Stimulated activated CD4-positive, alpha-beta T cell treated with anti-CD3 and anti-CD28 coated beads, TNF-alpha, amount 100 ng/mL, for 48 hours (primary cell): ENCODE data around the gene DNM3.

ENCODE experiments used
- DNase-seq, 3 donors: peaks; one replicate each; pipeline ENCODE4 v3.0.0-alpha.2; 2020; ENCODE audit warnings: low read depth in 3 of 3

DNM3 gene

GRCh38 chr1:172238158-172238557 is 396.9 kb downstream of the DNM3 start:
- no peak for DNase-seq

- no peak for DNase-seq
Measured at GRCh38 chr1:172238965-172239364, 397.7 kb downstream of the DNM3 start.

- DNase-seq: no peak
Measured at GRCh38 chr1:172239901-172240300, 398.6 kb downstream of the DNM3 start.

GRCh38 chr1:172241540-172241939 is 400.2 kb downstream of the DNM3 start:
- DNase-seq: no peak

GRCh38 chr1:172244865-172245264 is 403.6 kb downstream of the DNM3 start:
- no peak for DNase-seq

GRCh38 chr1:172245788-172246187 is 404.5 kb downstream of the DNM3 start:
- DNase-seq: no peak

- no peak for DNase-seq
Measured at GRCh38 chr1:172246521-172247390, 405.5 kb downstream of the DNM3 start.

GRCh38 chr1:172251486-172251885 is 410.2 kb downstream of the DNM3 start:
- no peak for DNase-seq

GRCh38 chr1:172252321-172252720 is 411.0 kb downstream of the DNM3 start:
- DNase-seq: no peak

- DNase-seq: no peak
Measured at GRCh38 chr1:172252958-172253357, 411.7 kb downstream of the DNM3 start.

- DNase-seq: no peak
Measured at GRCh38 chr1:172254521-172255222, 413.4 kb downstream of the DNM3 start.

- DNase-seq: no peak
Measured at GRCh38 chr1:172255223-172255560, 413.9 kb downstream of the DNM3 start.

GRCh38 chr1:172265905-172266304 is 424.6 kb downstream of the DNM3 start:
- DNase-seq: no peak

GRCh38 chr1:172266528-172267174 is 425.4 kb downstream of the DNM3 start:
- peak; percentile 22 to 47 (median 40) for DNase-seq

- DNase-seq: no peak
Measured at GRCh38 chr1:172268237-172268636, 426.9 kb downstream of the DNM3 start.

- DNase-seq: no peak
Measured at GRCh38 chr1:172269084-172269483, 427.8 kb downstream of the DNM3 start.

- no peak for DNase-seq
Measured at GRCh38 chr1:172269644-172270043, 428.3 kb downstream of the DNM3 start.

GRCh38 chr1:172270605-172271004 is 429.3 kb downstream of the DNM3 start:
- no peak for DNase-seq

GRCh38 chr1:172272087-172272486 is 430.8 kb downstream of the DNM3 start:
- DNase-seq: no peak

GRCh38 chr1:172273647-172274396 is 432.5 kb downstream of the DNM3 start:
- no peak for DNase-seq

- no peak for DNase-seq
Measured at GRCh38 chr1:172275478-172275877, 434.2 kb downstream of the DNM3 start.
